Measurements from ENCODE around the gene TDO2.

DNA sequence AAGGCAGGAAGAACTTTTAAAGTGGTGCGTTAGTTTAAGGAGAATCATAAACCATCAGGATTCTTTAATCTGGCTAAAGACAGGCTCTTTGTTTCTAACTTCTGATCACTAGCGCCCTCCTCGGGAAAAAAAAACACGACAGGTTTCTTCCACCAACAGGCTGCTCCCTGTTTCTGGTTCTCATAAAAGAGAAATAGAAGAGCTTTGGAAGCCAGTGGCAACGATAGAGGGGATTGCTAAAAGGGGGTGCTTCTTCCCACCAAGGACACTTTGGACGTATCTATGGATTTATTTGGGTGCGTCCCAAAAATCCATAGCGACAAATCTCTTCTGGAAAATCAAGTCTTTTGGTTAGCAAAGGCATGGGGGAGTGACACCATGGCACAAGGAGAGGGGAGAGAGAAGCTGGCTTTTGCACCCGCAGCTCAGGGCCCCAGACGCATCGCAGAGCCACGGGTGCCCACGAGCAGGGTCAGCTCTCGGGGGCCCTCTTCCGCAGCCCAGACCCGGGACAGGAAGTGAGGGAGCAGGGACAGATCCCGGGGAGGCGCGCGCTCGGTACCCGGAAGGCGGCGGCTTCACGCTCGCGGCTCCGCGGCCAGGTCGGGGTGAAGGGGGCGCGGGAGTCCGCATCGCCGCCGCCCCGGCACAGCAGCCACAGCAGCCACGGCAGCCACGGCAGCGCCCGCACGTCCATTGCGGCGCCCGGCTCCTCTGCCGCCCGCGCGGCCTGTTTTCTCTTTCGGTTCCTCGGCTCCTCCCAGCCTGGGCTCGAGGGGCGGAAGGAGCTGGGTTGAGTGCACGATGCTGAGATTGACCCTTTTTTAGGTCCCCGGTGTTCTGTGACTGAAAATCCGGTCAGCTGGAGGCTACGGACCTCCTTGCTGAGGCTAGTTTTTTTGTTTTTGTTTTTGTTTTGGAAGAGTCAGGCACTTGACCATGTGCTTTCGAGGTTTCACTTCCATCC lies 49.9 kb downstream of the TDO2 start, which contains the start of gene CTSO:
- TF ChIP-seq POLR2AphosphoS5 (IDR thresholded peaks at IDR 0.05; ENCODE audit: low read depth, low read length), result peak; percentile 71
- TF ChIP-seq POLR2A (IDR thresholded peaks at IDR 0.05; ENCODE audit: low read depth, low read length), result peak; percentile 91

Data from GM12892 (cell line).